BJ (cell line): ENCODE results near the gene DGCR6L. TPM values are rescaled to one million over a fixed set of nuclear protein-coding genes. Genes with fewer than 3 reads are reported as not detected.
"Not testable (repeated sequence)": the region's sequence is repeated elsewhere in the genome, so short reads cannot be mapped to it uniquely, and the experiment has no call there.

ENCODE experiments used
- CTCF ChIA-PET: fragments of 350-600 bp; formaldehyde crosslinking; extraction: SDS; loops from one replicate; lab custom pipeline; 2021; ENCODE audit warnings: antibody characterized with exemption, inconsistent platforms; lab: Yijun Ruan, JAX
- POLR2A ChIA-PET: fragments of 300-600 bp; sonication (Branson Sonifier 250); formaldehyde crosslinking; extraction: SDS; loops from one replicate; lab custom pipeline; 2021; ENCODE audit warnings: antibody characterized with exemption; lab: Charles Lee
- DNase-seq: peaks from one replicate; pipeline ENCODE4 v3.0.0-alpha.2; 2011; ENCODE audit warnings: low read depth
- H3K27me3 ChIP-seq: 2 replicates; pipeline ENCODE4 v1.6.0; 2011; ENCODE audit warnings: low read length; ENCODE audit not compliant: control insufficient read depth, insufficient read depth
- H3K36me3 ChIP-seq: 2 replicates; pipeline ENCODE4 v1.5.1; 2011; ENCODE audit warnings: low read length; ENCODE audit not compliant: control insufficient read depth, insufficient read depth
- H3K4me3 ChIP-seq: 2 replicates; pipeline ENCODE4 v1.5.1; 2011; ENCODE audit warnings: low read depth, mild to moderate bottlenecking, control low read depth, low read length
- polyA plus RNA-seq: library from polyadenylated mRNA; depleted of rRNA; stranded (reverse); fragments of >200 nt; gene quantifications from 2 replicates; pipeline ENCODE4 v1.2.3, GENCODE V29; 2011
- TF ChIP-seq, protein P1 (sequence below): IDR thresholded peaks from 2 replicates; pipeline ENCODE4 v1.5.1; 2011; ENCODE audit warnings: low read depth, mild to moderate bottlenecking, control low read depth, inconsistent platforms, low read length, moderate library complexity; ENCODE audit not compliant: insufficient read depth

Gene DGCR6L
- polyA plus RNA-seq, 1 experiment, result 65.8 TPM

DNA sequence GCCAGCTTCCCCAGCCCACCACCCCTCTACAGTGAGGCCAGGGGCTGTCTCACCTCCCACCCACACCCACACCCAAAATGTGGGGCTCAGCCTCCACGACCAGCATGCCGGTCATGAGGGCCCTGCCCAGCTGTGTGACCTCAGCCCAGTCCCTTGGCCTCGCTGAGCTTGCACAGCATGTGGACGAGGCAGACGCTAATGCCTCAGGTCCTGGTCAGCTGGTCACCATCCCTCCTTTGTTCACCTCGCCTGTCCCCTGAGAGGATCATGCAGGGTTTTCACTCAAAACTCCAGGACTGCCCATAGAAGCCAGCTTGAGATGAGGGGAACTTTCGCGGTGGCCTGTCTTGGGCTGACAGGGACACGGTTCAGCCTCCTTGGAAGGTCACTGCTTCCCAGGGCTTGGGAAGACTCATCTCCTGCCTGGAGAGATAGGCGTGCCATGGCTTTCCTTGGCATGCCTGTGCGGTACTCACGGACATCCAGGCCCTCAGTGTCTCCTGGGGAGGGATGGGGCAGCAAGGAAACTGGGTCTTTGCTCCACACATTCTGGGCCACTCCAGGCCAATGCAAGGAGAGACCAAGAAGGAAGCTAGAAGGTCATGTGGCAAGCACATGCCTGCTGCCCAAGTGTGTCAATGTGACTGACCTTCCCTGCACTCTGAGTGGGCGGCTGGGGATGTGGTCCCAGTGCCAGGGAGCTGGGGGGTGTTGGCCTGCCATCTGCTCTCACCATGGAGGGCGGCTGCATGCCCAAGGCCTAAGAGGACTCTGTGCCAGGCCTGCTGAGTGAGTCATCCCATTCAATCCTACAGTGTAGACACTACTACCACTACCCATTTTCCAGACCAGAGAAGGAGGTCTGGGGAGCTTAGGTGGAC, 48.5 kb downstream of the DGCR6L start:
- ChIA-PET CTCF (interaction anchor here (0.6 to 5.7 kb wide), 4 partner anchors 10 to 1304 kb away, joined by 3 to 25 read pairs (median 12); no protein-coding TSS in a partner anchor), POLR2A (no interaction called here)
- TF ChIP-seq, protein P1, sequence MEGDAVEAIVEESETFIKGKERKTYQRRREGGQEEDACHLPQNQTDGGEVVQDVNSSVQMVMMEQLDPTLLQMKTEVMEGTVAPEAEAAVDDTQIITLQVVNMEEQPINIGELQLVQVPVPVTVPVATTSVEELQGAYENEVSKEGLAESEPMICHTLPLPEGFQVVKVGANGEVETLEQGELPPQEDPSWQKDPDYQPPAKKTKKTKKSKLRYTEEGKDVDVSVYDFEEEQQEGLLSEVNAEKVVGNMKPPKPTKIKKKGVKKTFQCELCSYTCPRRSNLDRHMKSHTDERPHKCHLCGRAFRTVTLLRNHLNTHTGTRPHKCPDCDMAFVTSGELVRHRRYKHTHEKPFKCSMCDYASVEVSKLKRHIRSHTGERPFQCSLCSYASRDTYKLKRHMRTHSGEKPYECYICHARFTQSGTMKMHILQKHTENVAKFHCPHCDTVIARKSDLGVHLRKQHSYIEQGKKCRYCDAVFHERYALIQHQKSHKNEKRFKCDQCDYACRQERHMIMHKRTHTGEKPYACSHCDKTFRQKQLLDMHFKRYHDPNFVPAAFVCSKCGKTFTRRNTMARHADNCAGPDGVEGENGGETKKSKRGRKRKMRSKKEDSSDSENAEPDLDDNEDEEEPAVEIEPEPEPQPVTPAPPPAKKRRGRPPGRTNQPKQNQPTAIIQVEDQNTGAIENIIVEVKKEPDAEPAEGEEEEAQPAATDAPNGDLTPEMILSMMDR, result no peak
- no peak overlapping the region for H3K4me3 ChIP-seq
- no peak for DNase-seq
- 0 out of 2 replicates have a peak, but pooled peaks cover 2% of the 10 kb centered on the region for H3K27me3 ChIP-seq
- no peaks in the 10 kb centered on the region for H3K36me3 ChIP-seq

DNA sequence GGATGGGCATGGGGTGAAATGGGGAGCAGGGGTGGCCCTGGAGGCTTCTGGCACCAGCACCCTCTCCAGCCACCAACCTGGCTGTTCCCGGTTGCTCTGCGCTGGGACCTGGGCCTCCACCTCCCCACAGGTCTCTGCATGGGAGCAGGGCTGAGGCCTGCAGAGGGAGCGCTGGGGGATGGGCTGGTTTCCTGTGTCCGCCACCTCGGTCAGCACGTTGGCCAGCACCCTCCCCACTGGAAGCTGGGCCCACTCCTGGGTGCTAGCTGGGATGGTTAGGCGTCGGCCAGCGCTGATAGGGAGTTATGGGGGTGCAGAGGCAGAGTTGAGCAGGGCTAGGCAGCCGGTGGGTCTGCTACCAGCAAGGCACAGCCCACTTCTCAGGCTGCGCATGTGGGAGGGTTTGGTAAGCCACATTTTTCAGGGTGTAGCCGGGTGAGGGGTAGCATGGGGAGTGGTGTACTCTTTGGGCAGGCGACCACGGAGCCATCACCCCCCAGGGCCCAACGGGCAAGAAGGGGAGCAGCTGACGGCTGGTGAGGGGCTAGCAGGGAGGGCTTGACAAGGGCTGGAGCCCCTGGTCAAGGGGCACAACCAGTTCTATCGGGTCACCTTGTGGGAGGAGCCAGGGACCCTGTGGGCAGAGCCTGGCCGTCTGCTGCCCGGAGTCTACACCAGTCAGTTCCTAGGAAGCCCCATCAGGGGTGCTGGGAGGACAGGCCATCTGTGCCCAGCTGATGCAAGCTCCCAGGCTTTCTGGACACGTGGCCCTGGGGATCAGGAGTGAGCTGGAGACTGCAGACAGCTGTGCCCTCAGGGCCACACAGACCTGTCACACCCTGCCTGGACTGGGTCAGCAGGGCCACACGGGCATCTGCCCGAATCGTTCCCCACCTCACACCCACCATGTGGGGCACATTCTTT, 49.4 kb downstream of the DGCR6L start:
- H3K4me3 ChIP-seq, H3K27me3 ChIP-seq, POLR2A ChIA-PET, H3K36me3 ChIP-seq, DNase-seq: not testable (repeated sequence)
- CTCF ChIA-PET, result interaction anchor here (0.6 to 5.7 kb wide), 4 partner anchors 9 to 113 kb away, joined by 3 to 25 read pairs (median 11); no protein-coding TSS in a partner anchor

DNA sequence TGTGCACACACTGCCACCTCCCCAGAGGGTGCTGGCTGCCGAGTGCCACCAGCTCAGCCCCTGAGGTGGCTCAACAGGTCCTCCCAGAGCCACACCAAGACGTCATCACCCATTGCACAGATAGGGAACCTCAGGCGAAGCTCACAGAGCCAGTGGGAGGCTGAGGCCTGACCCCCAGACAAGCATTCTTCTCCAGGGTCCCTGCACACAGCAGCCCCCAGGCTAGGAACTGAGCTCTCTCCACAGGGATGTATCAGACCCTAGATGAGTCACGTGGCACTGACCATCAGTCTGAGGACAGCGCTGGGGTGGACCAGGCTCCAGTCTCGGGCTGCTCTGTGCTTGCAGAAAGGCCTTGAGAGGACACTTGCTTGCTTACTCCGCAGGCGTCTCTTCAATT, 50.2 kb downstream of the DGCR6L start:
- H3K36me3 ChIP-seq, POLR2A ChIA-PET, DNase-seq, H3K27me3 ChIP-seq, H3K4me3 ChIP-seq: not testable (repeated sequence)
- CTCF ChIA-PET, result interaction anchor here (1.2 to 5.7 kb wide), 3 partner anchors 14 to 112 kb away, joined by 3 to 25 read pairs (median 19); no protein-coding TSS in a partner anchor

DNA sequence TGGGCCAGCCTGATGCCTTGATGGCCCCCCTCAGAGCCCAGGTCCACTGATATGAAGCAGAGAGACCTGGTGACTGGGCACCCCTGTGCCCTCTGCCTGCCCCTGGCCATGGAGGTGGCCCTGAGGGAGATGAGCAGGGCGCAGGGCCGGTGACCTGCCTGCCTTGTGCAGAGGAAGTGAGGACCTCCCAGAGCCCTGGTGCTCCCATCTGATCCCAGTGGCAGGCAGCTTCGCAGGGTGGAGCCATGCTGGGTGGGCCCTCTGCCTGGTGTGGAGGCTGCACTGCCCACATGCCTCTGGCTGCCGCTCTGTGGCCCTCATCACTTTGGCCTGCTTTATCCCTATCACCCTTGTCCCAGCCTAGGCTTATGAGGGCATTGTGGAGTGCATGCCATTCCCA, 50.7 kb downstream of the DGCR6L start:
- CTCF ChIA-PET, result interaction anchor here (1.2 to 5.7 kb wide), 3 partner anchors 15 to 112 kb away, joined by 3 to 25 read pairs (median 19); no protein-coding TSS in a partner anchor
- DNase-seq, H3K36me3 ChIP-seq: not testable (repeated sequence)

DNA sequence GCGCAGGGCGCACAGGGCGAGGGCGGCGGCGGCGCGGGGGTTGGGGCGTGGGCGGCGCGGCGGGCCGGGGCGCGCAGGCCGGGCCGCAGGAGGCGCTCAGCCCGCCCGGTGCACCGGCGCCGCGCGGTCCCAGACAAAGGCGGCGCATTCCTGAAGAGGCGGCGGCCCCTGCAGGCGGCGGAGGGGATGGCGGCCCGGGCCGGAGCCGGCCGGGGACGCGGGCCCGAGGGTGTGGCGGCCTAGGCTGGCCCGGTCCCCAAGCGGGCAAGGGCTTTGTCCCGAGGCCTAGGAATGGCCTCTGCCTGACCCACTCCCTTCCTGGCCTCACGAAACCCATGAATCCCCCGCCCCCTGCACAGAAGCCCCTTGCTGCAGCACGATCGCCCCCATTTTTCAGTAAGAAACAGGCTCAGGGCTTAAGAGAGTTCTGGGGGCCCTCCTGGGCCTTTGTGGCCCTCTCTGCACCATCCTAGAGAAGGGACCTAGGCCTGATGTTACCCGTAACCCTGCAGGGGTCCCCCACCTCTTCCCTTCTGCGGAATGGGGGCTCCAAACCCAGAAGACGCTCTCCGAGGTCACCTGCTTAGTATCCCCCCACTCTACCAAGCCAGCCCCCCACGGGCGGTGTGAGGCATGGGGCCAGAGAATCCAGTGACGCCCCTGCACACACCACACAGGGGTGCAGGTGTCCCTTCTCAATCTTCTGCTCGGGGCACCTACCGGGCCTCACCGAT, 51.4 kb downstream of the DGCR6L start, which contains the start of gene RTN4R:
Gene RTN4R, minus strand, starts transcription at position 40 of the 734 bp plus-strand sequence. CDS start 226 bp downstream, outside the sequence.
- peak within 1 kb of the TSS; percentile 23 for H3K4me3 ChIP-seq
- H3K36me3 ChIP-seq, result no peaks in the 10 kb centered on the region
- POLR2A ChIA-PET, result no interaction called here
- TF ChIP-seq, protein P1, result peak; percentile 33
- 0 out of 2 replicates have a peak, but pooled peaks cover 2% of the 10 kb centered on the region for H3K27me3 ChIP-seq
- CTCF ChIA-PET, result interaction anchor here (5.2 to 5.7 kb wide), 2 partner anchors 15 to 111 kb away, joined by 19 to 25 read pairs; no protein-coding TSS in a partner anchor
- DNase-seq, result no peak

More for the DNA sequence above, 50.7 kb downstream of the DGCR6L start:
- POLR2A ChIA-PET, H3K4me3 ChIP-seq, H3K27me3 ChIP-seq: not testable (repeated sequence)
